ENCODE data around the gene KLHL26.

GRCh38 chr19:18716857-18717256 lies 80.0 kb downstream of the KLHL26 start:
- TF ChIP-seq CTCF (IDR thresholded peaks at IDR 0.05), result no peak
- no peak for TF ChIP-seq POLR2A (IDR thresholded peaks at IDR 0.05)
